ENCODE results near the gene ANTXR2. TPM values are rescaled to one million over a fixed set of nuclear protein-coding genes. Genes with fewer than 3 reads are reported as not detected.

The ANTXR2 gene
- total and polyA plus RNA-seq, 2 of the 8 experiments (the other 6 are each of a cell fraction or from before 2014, with no cell fraction given): 1.1 to 7.5 TPM

DNA sequence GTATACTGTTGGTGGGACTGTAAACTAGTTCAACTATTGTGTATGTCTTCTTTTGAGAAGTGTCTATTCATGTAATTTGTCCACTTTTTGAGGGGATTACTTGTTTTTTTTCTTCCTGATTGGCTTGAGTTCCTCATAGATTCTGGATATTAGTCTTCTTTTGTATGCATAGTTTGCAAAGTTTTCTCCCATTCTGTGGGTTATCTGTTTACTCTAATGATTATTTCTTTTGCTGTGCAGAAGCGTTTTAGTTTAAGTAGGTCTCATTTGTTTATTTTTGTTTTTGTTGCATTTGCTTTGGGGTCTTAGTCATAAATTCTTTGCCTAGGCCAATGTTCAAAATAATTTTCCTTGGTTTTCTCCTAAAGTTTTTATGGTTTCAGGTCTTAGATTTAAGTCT is 26.6 kb upstream of the ANTXR2 start (continued):
- no peak for TF ChIP-seq KDM4A (IDR thresholded peaks at IDR 0.05; ENCODE audit: low read depth, low read length, severe bottlenecking)

Measured in H1 (cell line).